Activated naive CD4-positive, alpha-beta T cell treated with anti-CD3 and anti-CD28 coated beads, Interleukin-2, amount 50 U/mL, for 24 hours (primary cell): Measurements from ENCODE around the gene NADSYN1.
"Not testable (repeated sequence)": the region's sequence is repeated elsewhere in the genome, so short reads cannot be mapped to it uniquely, and the experiment has no call there.

Source experiments
- H3K27ac Mint-ChIP-seq: one replicate; pipeline ENCODE4 v1.8.0; 2021; ENCODE audit warnings: mild to moderate bottlenecking, mixed read lengths
- H3K27me3 Mint-ChIP-seq: one replicate; pipeline ENCODE4 v1.8.0; 2021; ENCODE audit warnings: mixed read lengths
- H3K36me3 Mint-ChIP-seq: one replicate; pipeline ENCODE4 v1.8.0; 2021; ENCODE audit warnings: mixed read lengths
- H3K4me1 Mint-ChIP-seq: one replicate; pipeline ENCODE4 v1.8.0; 2021; ENCODE audit warnings: mixed read lengths
- H3K4me3 Mint-ChIP-seq: one replicate; pipeline ENCODE4 v1.8.0; 2021; ENCODE audit warnings: mild to moderate bottlenecking, mixed read lengths
- H3K9me3 Mint-ChIP-seq: one replicate; pipeline ENCODE4 v1.8.0; 2021; ENCODE audit warnings: mixed read lengths

NADSYN1 gene

GRCh38 chr11:71502871-71503435, 50.0 kb downstream of the NADSYN1 start:
- no peak overlapping the region for H3K4me3 Mint-ChIP-seq
- peaks cover 38% of the 10 kb centered on the region for H3K36me3 Mint-ChIP-seq

GRCh38 chr11:71504531-71504930, 51.5 kb downstream of the NADSYN1 start:
- Mint-ChIP-seq H3K9me3 (peaks cover 20% of the 10 kb centered on the region), H3K27ac (no peak overlapping the region), H3K4me3 (no peak overlapping the region), H3K27me3 (no peaks in the 10 kb centered on the region), H3K36me3 (peaks cover 36% of the 10 kb centered on the region), H3K4me1 (no peaks in the 10 kb centered on the region)

More at GRCh38 chr11:71502871-71503435, 50.0 kb downstream of the NADSYN1 start:
- Mint-ChIP-seq H3K27ac (no peak overlapping the region), H3K27me3 (no peaks in the 10 kb centered on the region), H3K4me1 (no peaks in the 10 kb centered on the region), H3K9me3 (peaks cover 5% of the 10 kb centered on the region)

GRCh38 chr11:71505001-71505400, 52.0 kb downstream of the NADSYN1 start:
- H3K36me3 Mint-ChIP-seq: peaks cover 36% of the 10 kb centered on the region
- H3K4me3 Mint-ChIP-seq: no peak overlapping the region
- no peaks in the 10 kb centered on the region for H3K4me1 Mint-ChIP-seq
- H3K27me3 Mint-ChIP-seq: no peaks in the 10 kb centered on the region
- no peak overlapping the region for H3K27ac Mint-ChIP-seq
- peaks cover 23% of the 10 kb centered on the region for H3K9me3 Mint-ChIP-seq

- peaks cover 23% of the 10 kb centered on the region for H3K9me3 Mint-ChIP-seq
- peaks cover 32% of the 10 kb centered on the region for H3K36me3 Mint-ChIP-seq
- no peak overlapping the region for H3K27ac Mint-ChIP-seq
- no peaks in the 10 kb centered on the region for H3K4me1 Mint-ChIP-seq
- H3K27me3 Mint-ChIP-seq: no peaks in the 10 kb centered on the region
- no peak overlapping the region for H3K4me3 Mint-ChIP-seq
These were observed 52.8 kb downstream of the NADSYN1 start for GRCh38 chr11:71505781-71506180.

GRCh38 chr11:71507102-71507501, 54.1 kb downstream of the NADSYN1 start:
- Mint-ChIP-seq H3K36me3 (peaks cover 31% of the 10 kb centered on the region), H3K4me3 (no peak overlapping the region), H3K4me1 (no peaks in the 10 kb centered on the region), H3K27me3 (no peaks in the 10 kb centered on the region), H3K27ac (no peak overlapping the region), H3K9me3 (peaks cover 23% of the 10 kb centered on the region)

GRCh38 chr11:71518506-71519471, 65.8 kb downstream of the NADSYN1 start:
- H3K4me1 Mint-ChIP-seq: no peaks in the 10 kb centered on the region
- H3K36me3 Mint-ChIP-seq: peaks cover 3% of the 10 kb centered on the region
- H3K27me3 Mint-ChIP-seq: no peaks in the 10 kb centered on the region
- no peak overlapping the region for H3K4me3 Mint-ChIP-seq
- peaks cover 17% of the 10 kb centered on the region for H3K9me3 Mint-ChIP-seq
- H3K27ac Mint-ChIP-seq: no peak overlapping the region

GRCh38 chr11:71519546-71519945, 66.5 kb downstream of the NADSYN1 start:
- H3K4me3 Mint-ChIP-seq: no peak overlapping the region
- peaks cover 1% of the 10 kb centered on the region for H3K36me3 Mint-ChIP-seq
- no peaks in the 10 kb centered on the region for H3K27me3 Mint-ChIP-seq
- no peak overlapping the region for H3K27ac Mint-ChIP-seq
- H3K4me1 Mint-ChIP-seq: no peaks in the 10 kb centered on the region
- peaks cover 14% of the 10 kb centered on the region for H3K9me3 Mint-ChIP-seq

- Mint-ChIP-seq H3K4me3 (no peak overlapping the region), H3K9me3 (peaks cover 14% of the 10 kb centered on the region), H3K27me3 (peaks cover 5% of the 10 kb centered on the region), H3K4me1 (no peaks in the 10 kb centered on the region), H3K36me3 (peaks cover 1% of the 10 kb centered on the region), H3K27ac (no peak overlapping the region)
These were observed 72.4 kb downstream of the NADSYN1 start for GRCh38 chr11:71525188-71525937.

GRCh38 chr11:71525938-71526495, 73.0 kb downstream of the NADSYN1 start:
- H3K4me3 Mint-ChIP-seq: no peak overlapping the region
- H3K4me1 Mint-ChIP-seq: no peaks in the 10 kb centered on the region
- H3K27ac Mint-ChIP-seq: no peak overlapping the region
- no peaks in the 10 kb centered on the region for H3K36me3 Mint-ChIP-seq
- peaks cover 5% of the 10 kb centered on the region for H3K27me3 Mint-ChIP-seq
- peaks cover 11% of the 10 kb centered on the region for H3K9me3 Mint-ChIP-seq

GRCh38 chr11:71526796-71527575, 74.0 kb downstream of the NADSYN1 start, which contains the start of gene KRTAP5-7:
Gene KRTAP5-7 (plus strand): TSS chr11:71527267. CDS start chr11:71527301, 34 bp downstream.
- not testable (repeated sequence) for H3K27me3 Mint-ChIP-seq, H3K4me3 Mint-ChIP-seq, H3K9me3 Mint-ChIP-seq, H3K4me1 Mint-ChIP-seq, H3K27ac Mint-ChIP-seq, H3K36me3 Mint-ChIP-seq

- no peak overlapping the region for H3K27ac Mint-ChIP-seq
- H3K9me3 Mint-ChIP-seq: peaks cover 5% of the 10 kb centered on the region
- H3K4me3 Mint-ChIP-seq: no peak overlapping the region
- H3K4me1 Mint-ChIP-seq: no peaks in the 10 kb centered on the region
- no peaks in the 10 kb centered on the region for H3K36me3 Mint-ChIP-seq
- H3K27me3 Mint-ChIP-seq: peaks cover 7% of the 10 kb centered on the region
These were observed 74.7 kb downstream of the NADSYN1 start for GRCh38 chr11:71527576-71528210.

GRCh38 chr11:71530602-71531001, 77.6 kb downstream of the NADSYN1 start:
- Mint-ChIP-seq H3K9me3 (no peaks in the 10 kb centered on the region), H3K36me3 (no peaks in the 10 kb centered on the region), H3K4me3 (no peak overlapping the region), H3K27ac (no peak overlapping the region), H3K4me1 (no peaks in the 10 kb centered on the region), H3K27me3 (peaks cover 7% of the 10 kb centered on the region)

GRCh38 chr11:71532036-71532610, 79.1 kb downstream of the NADSYN1 start:
- Mint-ChIP-seq H3K27me3 (peaks cover 1% of the 10 kb centered on the region), H3K4me1 (no peaks in the 10 kb centered on the region), H3K9me3 (no peaks in the 10 kb centered on the region), H3K4me3 (no peak overlapping the region), H3K36me3 (no peaks in the 10 kb centered on the region), H3K27ac (no peak overlapping the region)
